SW 1271 (cell line): Measurements from ENCODE around the gene HOXC5.
"Not testable (repeated sequence)": the region's sequence is repeated elsewhere in the genome, so short reads cannot be mapped to it uniquely, and the experiment has no call there.

Experiments
- DNase-seq, 2 experiments: peaks; one replicate each; lab custom pipeline; 2025; lab: John Stamatoyannopoulos, UW

Gene HOXC5

GRCh38 chr12:54033106-54033979 lies 493 bp downstream of the HOXC5 start:
- DNase-seq = no peak

- no peak for DNase-seq
Observed at GRCh38 chr12:54033980-54034784, 1.3 kb downstream of the HOXC5 start.

GRCh38 chr12:54034785-54035310 lies 2.0 kb downstream of the HOXC5 start:
- no peak for DNase-seq

- no peak for DNase-seq
Observed at GRCh38 chr12:54035568-54036264, 2.9 kb downstream of the HOXC5 start.

GRCh38 chr12:54036620-54037359 lies 3.9 kb downstream of the HOXC5 start:
- DNase-seq = no peak

- no peak for DNase-seq
Observed at GRCh38 chr12:54037360-54038283, 4.8 kb downstream of the HOXC5 start.

- DNase-seq = no peak
Observed at GRCh38 chr12:54038284-54038870, 5.5 kb downstream of the HOXC5 start.

GRCh38 chr12:54038871-54039414 lies 6.1 kb downstream of the HOXC5 start:
- DNase-seq = no peak

GRCh38 chr12:54039417-54040147 lies 6.7 kb downstream of the HOXC5 start:
- no peak for DNase-seq

GRCh38 chr12:54040148-54040494 lies 7.3 kb downstream of the HOXC5 start:
- DNase-seq = no peak

GRCh38 chr12:54040648-54041047 lies 7.8 kb downstream of the HOXC5 start:
- DNase-seq = no peak

- no peak for DNase-seq
Observed at GRCh38 chr12:54041097-54041690, 8.3 kb downstream of the HOXC5 start.

- DNase-seq = not testable (repeated sequence)
Observed at GRCh38 chr12:54042033-54042432, 9.2 kb downstream of the HOXC5 start.

GRCh38 chr12:54042970-54043853 lies 10.4 kb downstream of the HOXC5 start:
- no peak for DNase-seq

GRCh38 chr12:54044425-54045103 lies 11.7 kb downstream of the HOXC5 start:
- no peak for DNase-seq

- no peak for DNase-seq
Observed at GRCh38 chr12:54045401-54045800, 12.6 kb downstream of the HOXC5 start.

- DNase-seq = no peak
Observed at GRCh38 chr12:54045868-54046521, 13.1 kb downstream of the HOXC5 start.
